Stimulated activated CD8-positive, alpha-beta memory T cell treated with anti-CD3 and anti-CD28 coated beads, Interleukin-2, amount 100 ng/mL, for 1 hour (primary cell): ENCODE data around the gene MBD3L2B.

Experiments used
- DNase-seq, 2 donors: peaks; one replicate each; pipeline ENCODE4 v3.0.0-alpha.2; 2020; ENCODE audit warnings: low read depth in 2 of 2

Gene MBD3L2B

DNA sequence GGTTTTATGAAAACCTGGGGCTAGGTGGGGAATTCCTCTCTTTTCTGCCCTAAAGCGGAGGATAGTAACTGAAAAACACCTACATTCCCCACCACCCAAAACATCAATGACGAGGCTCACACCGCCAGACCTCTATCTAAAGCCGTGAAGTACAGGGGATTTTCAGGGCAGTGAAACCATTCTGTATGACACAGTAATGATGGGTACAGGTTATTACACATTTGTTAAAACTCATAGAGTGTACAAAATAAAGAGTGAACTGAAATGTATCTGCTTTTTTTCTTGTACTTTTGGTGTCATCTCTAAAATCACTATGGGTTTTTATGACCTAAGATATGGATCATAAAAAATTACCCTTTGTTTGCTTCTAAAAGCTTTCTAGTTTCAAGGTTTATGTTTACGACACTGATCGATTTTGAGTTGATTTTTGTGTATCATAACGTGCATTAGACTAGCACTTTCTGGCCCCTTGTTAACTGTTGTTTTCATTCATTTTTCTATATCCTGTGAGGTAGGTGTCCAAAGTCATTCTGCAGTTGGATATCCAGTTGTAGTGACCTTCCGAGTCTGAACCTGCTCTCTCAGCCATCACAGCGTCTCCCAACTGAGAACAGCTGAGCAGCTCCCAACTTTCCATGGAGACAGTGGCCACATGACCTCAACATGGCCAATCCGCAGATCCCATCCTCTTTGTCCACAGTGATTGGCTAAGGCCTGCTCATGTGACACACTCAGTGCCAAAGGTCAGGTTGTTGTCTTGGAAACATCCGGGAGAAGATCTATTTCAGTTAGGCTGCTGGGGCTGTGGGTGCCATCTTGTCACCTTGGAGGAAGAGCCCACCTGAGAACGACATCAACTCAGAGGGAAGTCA lies 10.3 kb downstream of the MBD3L2B start:
- DNase-seq = no peak

DNA sequence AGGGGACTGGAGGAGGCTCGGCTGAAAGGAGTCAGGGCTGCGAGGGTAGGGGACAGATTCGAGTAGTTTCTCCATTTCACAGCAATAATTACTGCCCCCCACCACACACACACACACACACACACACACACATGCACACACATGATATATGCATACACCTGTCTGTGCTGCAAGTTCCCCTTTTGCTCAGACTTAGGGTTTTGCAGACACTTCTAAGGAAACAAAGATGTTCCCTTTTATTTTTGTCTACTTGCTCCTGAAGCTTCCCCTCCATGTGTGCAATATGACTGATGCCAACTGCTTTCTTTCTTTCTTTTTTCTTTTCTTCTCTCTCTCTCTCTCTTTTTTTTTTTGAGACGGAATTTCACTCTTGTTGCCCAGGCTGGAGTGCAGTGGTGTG lies 13.4 kb downstream of the MBD3L2B start:
- no peak for DNase-seq

DNA sequence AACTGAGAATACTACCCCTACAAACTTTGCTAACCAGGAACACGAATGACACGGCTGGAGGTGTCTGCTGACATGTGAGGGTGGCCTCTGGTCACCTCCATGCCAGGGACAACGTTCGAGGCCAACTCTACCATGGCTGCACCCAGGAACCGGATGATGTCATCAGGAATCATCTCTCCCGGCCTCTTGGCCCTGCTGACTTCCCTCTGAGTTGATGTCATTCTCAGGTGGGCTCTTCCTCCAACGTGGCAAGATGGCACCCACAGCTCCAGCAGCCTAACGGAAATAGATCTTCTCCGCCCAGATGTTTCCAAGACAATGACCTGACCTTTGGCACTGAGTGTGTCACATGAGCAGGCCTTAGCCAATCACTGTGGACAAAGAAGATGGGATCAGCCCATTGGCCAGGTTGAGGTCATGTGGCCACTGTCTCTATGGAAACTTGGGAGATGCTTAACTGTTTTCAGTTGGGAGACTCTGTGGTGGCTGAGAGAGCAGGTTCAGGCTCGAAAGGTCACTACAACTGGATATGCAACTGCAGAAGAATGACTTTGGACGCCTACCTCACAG lies 15.0 kb downstream of the MBD3L2B start:
- no peak for DNase-seq

DNA sequence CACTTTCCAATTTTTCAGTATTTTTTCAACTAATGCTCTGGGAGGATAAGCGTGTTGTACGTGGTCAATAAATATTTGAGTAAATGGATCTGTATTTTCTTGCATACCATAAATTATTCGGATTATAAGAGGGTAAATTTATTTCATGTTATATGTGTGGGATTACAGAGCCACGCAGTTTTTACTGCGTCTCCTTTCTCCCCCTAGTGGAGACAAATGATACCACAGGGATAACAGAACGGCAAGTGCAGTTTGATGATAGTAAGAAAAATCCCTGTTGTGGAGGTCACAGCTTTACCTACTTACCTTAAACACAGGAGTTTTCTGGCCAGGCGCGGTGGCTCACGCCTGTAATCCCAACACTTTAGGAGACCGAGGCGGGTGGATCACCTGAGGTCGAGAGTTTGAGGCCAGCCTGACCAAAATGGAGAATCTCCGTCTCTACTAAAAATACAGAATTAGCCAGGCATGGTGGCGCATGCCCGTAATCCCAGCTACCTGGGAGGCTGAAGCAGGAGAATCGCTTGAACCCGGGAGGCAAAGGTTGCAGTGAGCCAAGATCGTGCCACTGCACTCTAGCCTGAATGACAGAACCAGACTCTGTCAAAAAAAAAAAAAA lies 16.8 kb downstream of the MBD3L2B start:
- DNase-seq = no peak

DNA sequence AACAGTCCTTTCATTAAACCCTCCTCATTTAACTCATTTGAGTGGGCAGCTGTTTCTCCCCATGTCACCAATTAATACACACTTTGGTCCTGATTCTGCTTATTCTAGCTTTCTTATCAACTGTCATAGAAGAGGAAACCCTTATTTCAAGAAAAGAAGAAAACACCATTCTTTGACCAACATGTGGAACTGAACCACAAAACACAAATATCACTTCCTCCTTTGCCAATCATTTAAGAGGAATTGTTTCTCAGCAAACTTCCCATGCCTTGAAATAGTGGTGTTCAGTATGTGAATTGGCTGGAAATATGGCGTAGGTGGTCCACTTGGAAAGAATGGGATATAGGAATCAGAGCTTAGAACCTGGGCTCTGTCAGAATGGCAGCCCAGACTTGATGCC lies 20.4 kb downstream of the MBD3L2B start:
- no peak for DNase-seq

DNA sequence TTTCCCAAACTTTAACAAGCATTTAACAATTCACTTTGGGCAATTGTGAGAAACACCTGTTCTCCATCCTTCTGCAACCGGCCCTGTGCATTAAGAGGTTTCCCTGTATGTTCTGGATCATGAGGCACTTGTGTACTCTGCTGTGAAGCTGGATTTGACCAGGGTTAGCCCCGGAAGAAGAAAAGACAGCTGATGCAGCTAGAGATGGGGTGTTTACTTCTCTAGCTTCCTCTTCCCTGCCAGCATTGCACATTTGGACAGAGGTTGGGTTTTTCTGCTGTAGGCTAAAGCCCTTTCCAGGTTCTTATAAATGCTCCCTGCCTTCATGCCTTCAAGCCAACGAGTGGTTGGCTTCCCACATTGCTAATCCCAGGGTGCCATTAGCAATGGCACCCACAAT lies 20.9 kb downstream of the MBD3L2B start:
- DNase-seq = no peak

DNA sequence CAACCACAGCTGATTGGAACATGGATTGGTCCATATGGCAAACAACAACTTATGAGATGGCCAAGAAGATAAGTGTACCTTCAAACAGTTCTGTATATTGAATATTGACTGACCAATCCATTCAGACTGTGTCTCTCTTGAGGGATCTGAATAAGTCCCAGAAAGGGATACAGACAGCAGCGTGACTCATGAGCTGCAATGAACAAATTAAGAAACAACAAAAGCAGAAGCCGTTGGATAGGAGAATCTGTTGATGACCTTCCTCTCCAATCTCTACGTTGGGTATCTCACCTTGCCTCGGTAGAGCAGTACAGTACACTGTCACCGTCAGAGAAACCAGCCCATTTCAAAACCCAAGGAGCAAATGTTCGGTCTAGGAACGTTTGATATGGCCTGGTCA lies 21.3 kb downstream of the MBD3L2B start:
- no peak for DNase-seq

DNA sequence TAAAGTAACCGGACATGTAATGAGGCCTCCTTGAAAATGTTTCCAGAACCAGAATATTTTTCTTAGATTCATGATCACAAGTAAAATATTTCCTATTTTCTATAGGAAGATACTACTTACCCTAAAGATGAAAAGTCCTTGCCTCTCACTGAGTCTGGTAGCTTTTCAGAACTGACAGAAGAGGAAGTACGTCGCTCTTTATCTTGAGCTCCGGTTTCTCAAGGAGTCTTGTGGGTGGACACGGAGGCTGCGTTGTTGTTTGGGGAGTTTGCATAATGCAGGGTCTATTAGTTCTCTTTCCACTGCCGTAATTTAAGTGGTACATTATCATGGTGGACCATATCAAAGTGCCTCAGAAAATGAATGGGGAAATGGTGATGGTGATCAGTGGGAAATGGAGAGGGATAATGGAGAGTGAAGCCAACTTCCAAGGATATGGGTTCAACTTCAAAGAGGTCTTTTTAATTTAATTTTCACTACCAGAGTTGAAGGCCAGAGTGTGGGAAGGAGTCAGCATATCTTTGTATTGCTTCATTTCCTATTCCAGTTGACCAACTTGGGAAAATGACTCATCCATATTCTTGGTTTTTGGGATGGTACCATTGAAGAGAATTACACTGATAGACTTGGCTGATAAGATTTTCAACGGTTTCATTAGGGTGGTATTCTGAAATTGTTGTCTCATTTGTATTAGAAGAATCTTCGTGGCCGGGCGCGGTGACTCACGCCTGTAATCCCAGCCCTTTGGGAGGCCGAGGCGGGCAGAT lies 23.4 kb downstream of the MBD3L2B start:
- DNase-seq = no peak

DNA sequence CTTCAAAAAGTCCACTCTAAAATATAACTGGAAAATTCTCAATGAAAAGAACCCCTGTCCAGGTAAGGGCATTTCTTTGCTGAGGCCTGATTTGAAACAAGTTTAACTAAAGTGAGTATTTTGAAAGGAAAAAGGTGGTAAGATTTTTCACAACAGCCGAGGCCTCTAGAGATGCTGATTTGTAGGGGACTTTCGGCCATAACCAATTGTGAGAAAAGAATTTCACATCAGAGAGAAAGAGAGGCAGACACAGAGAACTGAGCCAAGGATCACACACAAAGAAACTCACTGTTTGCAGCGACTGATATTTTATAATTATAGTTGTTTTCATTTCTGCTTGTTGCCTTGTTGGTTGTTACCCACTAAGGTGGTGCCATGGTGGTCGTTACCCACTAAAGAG lies 24.4 kb downstream of the MBD3L2B start:
- no peak for DNase-seq

DNA sequence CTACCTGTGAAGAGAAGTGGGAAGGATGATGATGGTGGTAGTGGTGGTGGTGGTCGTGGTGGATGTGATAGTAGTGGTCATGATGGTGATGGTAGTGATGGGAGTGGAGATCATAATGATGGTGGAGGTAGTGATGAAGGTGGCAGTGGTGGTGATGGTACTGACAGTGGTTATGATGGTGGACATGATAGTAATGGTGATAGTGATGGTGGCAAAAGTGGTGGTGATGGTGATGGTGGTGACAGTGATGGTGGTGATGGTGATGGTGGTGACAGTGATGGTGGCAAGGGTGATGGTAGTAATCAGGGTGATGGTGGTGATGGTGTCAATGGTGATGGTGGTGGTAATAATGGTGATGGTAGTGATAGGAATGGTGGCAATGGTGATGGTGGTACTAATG lies 26.2 kb downstream of the MBD3L2B start:
- no peak for DNase-seq

DNA sequence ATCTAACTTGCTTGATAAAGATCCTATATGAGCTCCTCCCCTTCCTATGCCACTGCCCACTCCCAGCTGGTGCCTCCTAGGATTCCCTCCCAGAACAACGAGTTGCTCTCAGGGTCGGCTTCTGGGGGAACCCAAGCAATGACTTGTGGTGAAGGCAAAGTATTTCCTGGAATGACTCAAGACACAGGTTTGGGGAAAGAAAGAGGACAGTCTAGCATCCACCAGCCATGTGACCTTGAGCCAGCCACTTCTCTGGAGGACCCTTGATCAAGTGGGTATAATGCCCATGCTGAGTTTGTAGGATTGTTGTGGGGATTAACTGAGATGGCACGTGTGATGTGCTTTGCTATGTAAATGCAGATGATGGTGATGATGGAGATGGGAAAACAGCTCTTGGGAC lies 33.0 kb downstream of the MBD3L2B start:
- DNase-seq = no peak

DNA sequence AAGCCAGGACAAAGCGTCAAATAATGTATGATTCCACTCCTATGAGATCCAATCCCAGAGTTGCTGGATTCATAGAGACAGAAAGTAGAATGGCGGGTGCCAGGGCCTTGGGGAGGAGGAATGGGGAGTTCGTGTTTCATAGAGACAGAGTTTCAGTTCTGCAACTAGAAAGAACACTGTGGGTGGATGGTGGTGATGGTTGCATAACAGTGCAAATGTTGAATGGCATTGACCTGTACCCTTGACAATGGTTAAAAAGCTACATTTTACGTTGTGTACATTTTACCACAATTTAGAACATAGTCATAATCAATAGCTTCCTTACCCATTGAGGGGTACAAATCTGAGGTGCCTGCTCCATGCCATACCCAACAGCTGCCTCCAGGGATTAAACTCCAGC lies 33.4 kb downstream of the MBD3L2B start:
- no peak for DNase-seq

DNA sequence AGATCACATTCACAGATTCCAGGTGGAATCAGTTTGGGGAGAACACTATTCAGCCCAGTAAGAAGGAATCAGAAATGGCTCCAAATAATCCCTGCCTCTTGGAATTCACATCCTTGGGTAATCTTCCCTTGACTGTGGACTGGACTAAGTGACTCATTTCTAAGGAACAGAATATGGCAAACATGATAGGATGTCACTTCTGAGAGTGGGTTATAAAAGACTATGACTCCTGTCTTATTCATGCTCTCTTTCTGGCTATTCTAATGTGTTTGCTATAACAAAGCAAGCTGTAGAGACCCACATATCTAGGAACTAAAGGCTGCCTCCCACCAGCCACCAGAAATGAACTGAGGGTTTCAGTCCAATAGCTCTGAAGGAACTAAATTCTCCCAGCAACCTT lies 37.8 kb downstream of the MBD3L2B start:
- no peak for DNase-seq

DNA sequence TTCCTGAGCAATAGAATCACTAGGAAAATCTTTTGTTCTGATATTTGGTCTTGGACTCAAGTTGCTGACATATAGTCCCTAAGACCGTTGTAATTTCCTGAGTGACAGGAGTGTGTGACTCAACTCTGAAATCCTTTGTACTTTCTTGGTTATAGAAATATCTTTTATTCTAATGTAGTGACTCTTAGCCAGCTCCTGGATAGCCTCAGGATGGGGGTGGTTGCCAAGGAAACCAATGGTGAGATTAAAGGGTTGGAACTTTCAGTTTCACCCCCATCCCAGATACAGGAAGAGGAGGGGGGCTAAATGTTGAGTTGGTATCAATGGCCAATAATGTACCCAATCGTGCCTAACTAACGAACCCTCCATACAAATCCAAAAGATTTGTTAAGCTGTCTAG lies 41.8 kb downstream of the MBD3L2B start:
- no peak for DNase-seq

DNA sequence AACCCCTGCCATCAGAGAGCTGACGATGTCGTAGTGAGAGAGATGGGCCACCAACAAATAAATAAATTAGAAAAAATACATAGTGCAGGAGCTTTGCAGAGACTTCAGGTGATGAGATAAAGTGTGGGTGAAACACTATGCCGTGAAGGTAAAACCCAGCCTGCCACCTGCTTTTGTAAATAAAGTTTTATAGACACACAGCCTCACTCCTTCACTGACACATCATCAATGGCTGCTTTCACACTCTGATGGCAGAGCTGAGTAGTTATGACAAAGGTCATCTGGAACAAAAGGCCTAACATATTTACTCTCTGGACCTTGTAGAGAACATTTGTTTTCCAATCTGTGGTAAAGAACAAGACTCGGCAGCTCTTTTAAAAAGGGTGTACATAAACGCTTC lies 45.0 kb downstream of the MBD3L2B start:
- no peak for DNase-seq

DNA sequence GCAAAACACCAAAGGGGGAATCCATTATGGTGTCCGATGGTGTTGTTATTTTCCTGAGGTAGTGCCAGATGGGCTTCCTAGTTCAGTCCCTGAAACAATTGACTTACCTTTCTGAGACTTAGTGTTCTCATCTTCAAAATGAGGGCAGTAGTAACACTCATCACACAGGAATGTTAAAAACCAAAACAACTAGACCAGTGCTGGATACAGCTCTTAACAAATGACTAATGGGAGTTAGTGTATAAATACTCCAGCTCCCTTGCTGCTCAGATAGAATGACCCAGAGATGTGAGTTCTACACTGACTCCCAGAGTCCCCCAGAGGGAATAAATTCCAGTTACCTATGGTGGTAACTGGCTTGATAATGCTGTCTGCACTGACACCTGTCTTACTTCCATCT lies 49.9 kb downstream of the MBD3L2B start:
- DNase-seq = no peak

DNA sequence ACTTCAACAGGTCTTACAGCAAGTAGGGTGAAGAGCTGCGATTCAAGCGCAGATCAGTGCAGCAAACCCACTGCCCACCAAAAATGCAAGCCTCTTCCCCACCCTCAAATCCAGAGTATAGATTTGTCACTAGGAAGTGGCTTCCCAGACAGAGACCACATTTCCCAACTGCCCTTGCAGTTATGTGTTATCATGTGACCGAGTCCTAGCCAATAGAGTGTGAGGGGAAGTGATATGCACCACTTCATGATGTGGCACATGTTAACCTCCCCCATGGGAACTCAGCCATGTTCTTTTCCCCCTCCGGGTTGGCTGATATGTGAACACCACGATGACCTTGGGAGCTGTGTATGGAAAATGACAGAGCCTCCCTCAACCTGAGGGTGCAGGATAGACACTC lies 50.8 kb downstream of the MBD3L2B start:
- no peak for DNase-seq

DNA sequence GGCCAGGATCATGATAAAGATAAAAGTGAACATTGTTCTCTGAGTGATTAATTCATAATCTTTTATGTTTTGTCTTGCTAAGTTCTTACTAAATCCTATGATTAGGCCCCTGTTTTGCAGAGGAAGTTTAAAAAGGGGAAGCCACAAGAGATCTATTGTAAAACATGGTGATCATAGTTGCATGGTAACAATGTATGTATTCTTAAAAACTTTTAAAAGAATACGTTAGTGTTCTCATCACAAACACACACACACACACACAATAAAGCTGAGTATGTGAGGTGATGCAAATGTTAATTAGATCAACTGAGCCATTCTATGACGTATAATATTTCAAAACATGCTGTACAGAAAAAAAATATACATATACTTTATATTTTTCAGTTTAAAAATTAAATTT lies 51.2 kb downstream of the MBD3L2B start:
- DNase-seq = no peak

DNA sequence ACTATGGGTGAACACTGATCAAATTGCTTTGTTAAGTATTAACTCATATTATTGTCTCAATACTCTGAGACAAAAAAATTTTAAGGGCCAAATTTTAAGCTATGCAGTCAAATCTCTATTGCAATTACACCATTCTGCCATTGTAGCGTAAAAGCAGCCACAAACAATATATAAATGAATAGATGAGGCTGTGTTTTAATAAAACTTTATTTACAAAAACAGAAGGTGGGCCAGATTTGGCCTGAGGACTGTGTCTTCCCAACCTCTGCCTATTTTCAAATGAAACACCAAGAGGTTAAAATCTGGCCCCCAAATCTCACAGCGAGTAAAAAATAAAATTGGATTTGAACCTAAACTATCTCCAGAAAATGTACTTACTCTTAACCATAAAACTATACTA lies 51.7 kb downstream of the MBD3L2B start:
- no peak for DNase-seq
